ENCODE data around the gene PTPRN2.

The PTPRN2 gene

GRCh38 chr7:157627646-157628045, 960.0 kb downstream of the PTPRN2 start:
- no peak for DNase-seq (ENCODE audit: low read depth in 2 of 2, low spot score in 1 of 2)

GRCh38 chr7:157627033-157627432, 960.6 kb downstream of the PTPRN2 start:
- DNase-seq (ENCODE audit: low read depth in 2 of 2, low spot score in 1 of 2), result no peak

DNA sequence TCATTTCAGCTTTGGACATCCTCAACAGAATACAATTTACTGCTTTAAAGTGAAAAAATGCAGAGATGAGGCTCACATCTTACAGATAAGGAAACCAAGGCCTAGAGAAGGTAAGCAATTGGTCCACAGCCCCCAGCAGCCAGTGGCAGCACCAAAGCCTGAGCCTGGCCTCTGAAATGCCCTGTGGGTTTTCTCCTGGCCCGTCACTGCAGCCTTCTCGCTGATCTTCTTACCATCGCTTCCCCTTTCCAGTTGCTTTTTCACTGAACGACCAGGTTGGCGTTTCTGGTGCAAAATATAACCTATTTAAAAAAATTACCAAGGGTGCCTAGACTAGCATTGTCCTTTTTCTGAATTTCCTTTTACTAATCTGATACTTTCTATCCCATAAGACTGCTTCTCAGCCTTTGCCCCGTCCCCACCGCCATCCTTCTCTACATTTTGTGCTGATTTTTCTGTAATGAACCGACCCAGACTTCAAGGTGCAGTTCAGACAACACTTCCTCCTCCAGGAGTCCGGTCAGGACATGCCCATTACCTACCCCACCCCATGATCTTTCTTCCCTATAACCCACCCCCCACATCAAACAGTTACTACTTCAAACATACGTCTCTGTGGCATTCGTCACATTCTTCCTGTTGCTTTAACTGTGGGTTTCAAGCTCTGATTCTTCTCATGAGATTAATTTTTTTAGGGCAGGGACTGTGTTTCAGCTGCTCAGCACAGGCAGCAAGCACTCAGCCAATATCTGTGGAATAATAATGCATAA, 961.5 kb downstream of the PTPRN2 start:
- DNase-seq (ENCODE audit: low read depth in 2 of 2, low spot score in 1 of 2), result no peak

DNA sequence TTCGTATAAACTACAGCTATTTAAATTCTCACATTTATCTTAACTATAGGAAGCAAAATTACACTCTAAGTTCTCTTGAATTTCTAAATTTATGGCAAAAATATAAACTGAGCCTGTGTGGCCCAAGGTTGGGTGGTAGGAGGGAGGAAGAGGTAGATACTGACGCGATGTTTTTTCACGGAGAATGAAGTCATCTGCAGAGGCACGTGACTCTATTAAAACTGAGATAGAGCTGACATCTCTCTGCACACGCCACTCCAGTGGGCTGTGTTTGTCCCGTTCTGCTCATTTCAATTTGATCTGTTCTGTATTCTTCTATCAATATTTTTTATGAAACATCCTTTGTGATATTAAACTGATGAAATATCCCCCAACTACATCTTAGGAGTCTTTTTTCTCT, 964.1 kb downstream of the PTPRN2 start:
- DNase-seq (ENCODE audit: low read depth in 2 of 2, low spot score in 1 of 2), result no peak

GRCh38 chr7:157622408-157623205, 965.0 kb downstream of the PTPRN2 start:
- DNase-seq (ENCODE audit: low read depth in 2 of 2, low spot score in 1 of 2), result no peak

GRCh38 chr7:157622000-157622399, 965.6 kb downstream of the PTPRN2 start:
- DNase-seq (ENCODE audit: low read depth in 2 of 2, low spot score in 1 of 2), result no peak

- no peak for DNase-seq (ENCODE audit: low read depth in 2 of 2, low spot score in 1 of 2)
Observed at GRCh38 chr7:157621131-157621681, 966.4 kb downstream of the PTPRN2 start.

DNA sequence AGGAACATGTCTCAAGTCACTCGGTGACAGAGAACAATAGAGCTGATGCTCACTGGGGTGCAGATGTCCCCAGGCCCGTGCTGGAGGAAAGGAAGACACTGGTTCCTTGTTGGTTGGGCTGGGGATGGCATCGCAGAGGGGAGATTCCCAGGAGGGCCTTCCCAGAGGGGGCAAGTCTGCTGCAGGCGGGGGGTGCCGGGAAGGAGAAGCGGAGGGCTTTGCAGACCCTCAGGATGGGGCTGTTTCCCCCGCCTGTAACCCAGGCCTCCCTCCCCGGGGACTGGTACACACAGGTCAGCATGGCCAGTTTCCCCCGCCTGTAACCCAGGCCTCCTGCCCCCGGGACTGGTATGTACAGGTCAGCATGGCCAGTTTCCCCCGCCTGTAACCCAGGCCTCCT, 967.0 kb downstream of the PTPRN2 start:
- no peak for DNase-seq (ENCODE audit: low read depth in 2 of 2, low spot score in 1 of 2)

- no peak for DNase-seq (ENCODE audit: low read depth in 2 of 2, low spot score in 1 of 2)
Observed at GRCh38 chr7:157619753-157620525, 967.7 kb downstream of the PTPRN2 start.

GRCh38 chr7:157618823-157619606, 968.6 kb downstream of the PTPRN2 start:
- DNase-seq (ENCODE audit: low read depth in 2 of 2, low spot score in 1 of 2), result no peak

- no peak for DNase-seq (ENCODE audit: low read depth in 2 of 2, low spot score in 1 of 2)
Observed at GRCh38 chr7:157618091-157618726, 969.4 kb downstream of the PTPRN2 start.

DNA sequence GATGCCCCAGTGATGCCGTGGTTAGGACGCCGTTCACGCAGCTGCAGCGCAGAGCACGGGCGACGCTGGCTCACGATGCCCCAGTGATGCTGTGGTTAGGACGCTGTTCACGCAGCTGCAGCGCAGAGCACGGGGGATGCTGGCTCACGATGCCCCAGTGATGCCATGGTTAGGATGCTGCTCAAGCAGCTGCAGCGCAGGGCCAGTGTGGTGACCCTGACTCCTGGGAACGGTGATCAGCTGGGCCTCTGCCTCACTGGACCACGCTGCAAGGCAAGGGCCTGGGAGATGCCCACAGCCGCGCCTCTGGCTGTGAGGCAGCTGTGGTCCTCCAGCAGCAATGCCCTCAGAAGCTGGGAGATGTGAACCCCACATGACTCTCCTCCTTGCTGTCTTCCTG, 970.2 kb downstream of the PTPRN2 start:
- no peak for DNase-seq (ENCODE audit: low read depth in 2 of 2, low spot score in 1 of 2)

- no peak for DNase-seq (ENCODE audit: low read depth in 2 of 2, low spot score in 1 of 2)
Observed at GRCh38 chr7:157616931-157617330, 970.7 kb downstream of the PTPRN2 start.

GRCh38 chr7:157616426-157616825, 971.2 kb downstream of the PTPRN2 start:
- DNase-seq (ENCODE audit: low read depth in 2 of 2, low spot score in 1 of 2), result no peak

DNA sequence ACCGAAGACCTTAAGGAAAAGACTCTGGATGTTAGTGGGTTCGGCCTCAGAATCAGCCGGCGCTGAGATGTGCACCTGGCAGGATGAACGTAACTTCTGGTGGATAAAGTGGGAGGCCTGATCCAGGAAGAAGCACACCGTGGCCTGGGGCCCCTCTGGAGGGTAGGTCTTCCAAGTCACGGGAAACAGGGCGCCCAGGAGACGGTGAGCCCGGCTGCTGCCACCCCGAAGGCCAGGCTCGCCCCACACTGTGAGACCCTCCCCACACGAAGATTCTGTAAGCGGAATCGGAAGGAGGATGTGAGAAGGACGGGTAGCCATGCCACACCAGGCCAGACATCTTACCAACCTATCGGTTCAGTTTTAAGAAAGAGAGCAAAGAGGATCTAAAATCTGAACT, 971.8 kb downstream of the PTPRN2 start:
- DNase-seq (ENCODE audit: low read depth in 2 of 2, low spot score in 1 of 2), result no peak

- no peak for DNase-seq (ENCODE audit: low read depth in 2 of 2, low spot score in 1 of 2)
Observed at GRCh38 chr7:157615101-157615817, 972.4 kb downstream of the PTPRN2 start.

DNA sequence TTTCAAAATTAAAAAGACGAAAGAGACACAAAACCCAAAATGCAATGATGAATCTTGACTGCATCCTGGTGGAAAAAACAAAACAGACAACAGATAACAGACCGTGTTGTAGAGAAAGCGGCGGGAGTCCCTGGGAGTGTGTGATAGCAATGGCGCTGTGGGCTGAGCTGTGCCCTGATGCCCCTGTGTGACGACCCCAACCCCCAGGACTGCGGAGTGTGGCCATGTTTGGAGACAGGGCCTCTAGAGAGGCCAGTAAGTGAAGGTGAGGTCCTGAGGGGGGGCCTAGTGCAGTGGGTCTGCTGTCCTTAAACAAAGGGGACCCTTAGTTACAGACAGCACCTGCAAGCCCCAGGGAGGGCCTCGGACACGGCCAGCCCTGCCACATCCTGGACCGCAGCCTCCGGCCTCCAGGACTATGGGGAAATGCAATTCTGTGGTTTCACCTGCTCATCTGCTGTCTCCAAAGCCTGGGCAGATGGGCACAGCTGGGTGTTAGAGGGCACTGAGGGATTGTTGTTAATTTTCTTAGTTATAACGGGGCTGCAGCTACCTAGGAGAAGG, 973.1 kb downstream of the PTPRN2 start:
- DNase-seq (ENCODE audit: low read depth in 2 of 2, low spot score in 1 of 2), result no peak

DNA sequence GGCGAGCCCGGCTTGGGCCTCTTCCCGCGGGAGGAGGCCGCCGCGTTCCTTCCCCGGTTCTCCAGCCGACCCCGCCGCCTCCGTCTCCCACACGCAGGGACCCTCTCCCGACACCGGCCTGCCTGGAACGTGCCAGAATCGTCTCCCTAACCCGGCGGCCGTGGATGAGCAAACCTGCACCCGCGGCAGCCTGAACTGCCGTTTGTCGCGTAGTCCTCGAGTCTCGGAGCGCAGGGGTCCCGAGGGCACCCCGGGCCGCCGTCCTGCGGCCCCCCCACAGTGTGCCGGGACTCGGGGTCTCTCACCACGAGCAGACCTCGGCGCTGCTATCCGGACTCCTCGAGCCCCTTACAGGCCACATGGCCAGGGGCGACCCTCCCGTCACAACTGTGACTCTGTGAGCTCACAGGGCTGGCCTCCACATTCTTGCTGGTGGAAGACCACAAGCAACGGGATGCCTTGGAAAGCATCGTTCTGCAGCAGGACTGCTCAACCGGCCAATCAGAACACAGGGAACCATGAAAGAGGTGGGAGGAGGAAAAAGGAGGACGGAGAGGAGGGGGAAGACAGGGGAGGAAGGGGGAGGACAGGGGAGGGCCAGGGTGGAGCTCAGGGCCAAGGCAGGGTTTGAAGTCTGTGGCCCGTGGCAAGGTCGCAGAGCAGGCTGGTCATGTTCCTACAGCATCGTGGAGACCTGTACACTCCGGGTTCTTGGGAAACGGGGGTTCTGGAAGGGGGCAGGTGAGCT, 973.9 kb downstream of the PTPRN2 start:
- DNase-seq (ENCODE audit: low read depth in 2 of 2, low spot score in 1 of 2), result no peak

Measured in stimulated activated CD8-positive, alpha-beta memory T cell treated with anti-CD3 and anti-CD28 coated beads, Interleukin-4, amount 100 ng/mL, for 4 hours (primary cell).